Measurements from ENCODE around the gene KRT6A. TPM values are rescaled to one million over a fixed set of nuclear protein-coding genes. Genes with fewer than 3 reads are reported as not detected.

Gene KRT6A
- total and polyA plus RNA-seq, 9 of the 15 experiments (the other 6 are each of a cell fraction or from before 2014, with no cell fraction given), result 0.26 TPM; not detected in 8

- H3K9me1 ChIP-seq (ENCODE audit: control insufficient read depth, insufficient read depth, low read length), result no peaks in the 10 kb centered on the region
- no peak overlapping the region for H3K4me2 ChIP-seq (ENCODE audit: insufficient read depth, low read length)
- H3K36me3 ChIP-seq (ENCODE audit: control insufficient read depth, insufficient read depth, low read length), result no peaks in the 10 kb centered on the region
- POLR2A ChIA-PET, result interaction anchor here (0.6 to 0.8 kb wide), 2 partner anchors 149 to 345 kb away, joined by 3 read pairs; no protein-coding TSS in a partner anchor
- no peak overlapping the region for H3K9ac ChIP-seq (ENCODE audit: insufficient read depth in 1 of 2, low read depth in 2 of 2, low read length in 2 of 2)
- H3K4me1 ChIP-seq (replicated peaks in 1 of 2; ENCODE audit: control insufficient read depth in 2 of 2, insufficient read depth in 2 of 2, low read length in 2 of 2), result no peaks in the 10 kb centered on the region
- no peak for DNase-seq (ENCODE audit: extremely low read depth in 1 of 4, low spot score in 3 of 4)
- no TSS peak for BruUV-seq (replicated peaks)
- in situ Hi-C loops (cut with MboI), result no loop called here
- CTCF ChIA-PET (ENCODE audit: low intra/inter-chr PET ratio), result no interaction called here
- no peaks in the 10 kb centered on the region for H3K9me3 ChIP-seq (replicated peaks; ENCODE audit: control insufficient read depth, insufficient read depth, low read depth, low read length)
- no peak for FAIRE-seq
- H3K79me2 ChIP-seq (ENCODE audit: control insufficient read depth, insufficient read depth, low read length), result no peaks in the 10 kb centered on the region
- no peak for ATAC-seq
- intact Hi-C loops (cut with micrococcal nuclease), result no loop called here
- H3K27me3 ChIP-seq (ENCODE audit: control insufficient read depth in 2 of 2, insufficient read depth in 2 of 2, low read length in 2 of 2), result peaks cover 7 to 37% of the 10 kb centered on the region in 2 experiments; a peak in 4 of 5 replicates
- no peak overlapping the region for H3K27ac ChIP-seq (ENCODE audit: extremely low read depth, low read depth, low read length)
- no peak for TF ChIP-seq IRF2 (CRISPR knock-in tag; IDR thresholded peaks at IDR 0.05)
- TF ChIP-seq ZBTB8A (IDR thresholded peaks at IDR 0.05; ENCODE audit: partially characterized antibody), result no peak
- TF ChIP-seq SMAD4 (CRISPR knock-in tag; conservative IDR thresholded peaks at IDR 0.05), result no peak
- TF ChIP-seq ZBTB40 (IDR thresholded peaks at IDR 0.05), result no peak
- TF ChIP-seq ZBTB40 (CRISPR knock-in tag; IDR thresholded peaks at IDR 0.05), result no peak
- no peak for TF ChIP-seq TCF3 (CRISPR knock-in tag; IDR thresholded peaks at IDR 0.05)
- TF ChIP-seq POLR3G (IDR thresholded peaks at IDR 0.05; ENCODE audit: extremely low read depth, insufficient read length, insufficient replicate concordance), result no peak
- no peak for TF ChIP-seq ZNF165 (CRISPR knock-in tag; IDR thresholded peaks at IDR 0.05; ENCODE audit: borderline replicate concordance)
- TF ChIP-seq MCM2 (IDR thresholded peaks at IDR 0.05; ENCODE audit: low read depth), result no peak
- no peak for TF ChIP-seq ZNF24 (IDR thresholded peaks at IDR 0.05)
- TF ChIP-seq TFAM (CRISPR knock-in tag; conservative IDR thresholded peaks at IDR 0.05), result no peak
- no peak overlapping the region for H3K4me3 ChIP-seq
- H2AFZ ChIP-seq (ENCODE audit: low read depth, low read length), result no peak overlapping the region
- WGBS (ENCODE audit: insufficient coverage, low coverage, missing lambda C conversion rate), result 2% methylated on average over 4 of the region's 4 CpGs
- peaks cover 5% of the 10 kb centered on the region; the same call in 1 of the 2 replicates for H4K20me1 ChIP-seq (replicated peaks; ENCODE audit: control insufficient read depth, insufficient read depth, low read length)
These were observed 39.6 kb upstream of the KRT6A start for GRCh38 chr12:52532636-52533035.
